Measurements from ENCODE around the gene MINDY1.

The MINDY1 gene

GRCh38 chr1:150960646-150961045 lies 46.1 kb downstream of the MINDY1 start:
- TF ChIP-seq CTCF (conservative IDR thresholded peaks at IDR 0.05) = no peak
- no peak overlapping the region for H3K27ac ChIP-seq

GRCh38 chr1:150957666-150958065 lies 49.0 kb downstream of the MINDY1 start:
- no peak for TF ChIP-seq CTCF (conservative IDR thresholded peaks at IDR 0.05)

GRCh38 chr1:150955280-150955679 lies 51.4 kb downstream of the MINDY1 start:
- H3K27ac ChIP-seq = peak overlapping the region; percentile 39
- no peak for TF ChIP-seq CTCF (conservative IDR thresholded peaks at IDR 0.05)

More at GRCh38 chr1:150957666-150958065, 49.0 kb downstream of the MINDY1 start:
- no peak overlapping the region for H3K27ac ChIP-seq

GRCh38 chr1:150954708-150955107 lies 52.0 kb downstream of the MINDY1 start:
- H3K27ac ChIP-seq = peak overlapping the region; percentile 39
- TF ChIP-seq CTCF (conservative IDR thresholded peaks at IDR 0.05) = no peak
